NCI-H345 treated with DMSO at 0.1 percent for 48 hours (cell line): Measurements from ENCODE around the gene PTPRK.

Source experiments
- DNase-seq: peaks from one replicate; lab custom pipeline; 2025; ENCODE audit not compliant: unreplicated experiment; lab: John Stamatoyannopoulos, UW

The PTPRK gene

DNA sequence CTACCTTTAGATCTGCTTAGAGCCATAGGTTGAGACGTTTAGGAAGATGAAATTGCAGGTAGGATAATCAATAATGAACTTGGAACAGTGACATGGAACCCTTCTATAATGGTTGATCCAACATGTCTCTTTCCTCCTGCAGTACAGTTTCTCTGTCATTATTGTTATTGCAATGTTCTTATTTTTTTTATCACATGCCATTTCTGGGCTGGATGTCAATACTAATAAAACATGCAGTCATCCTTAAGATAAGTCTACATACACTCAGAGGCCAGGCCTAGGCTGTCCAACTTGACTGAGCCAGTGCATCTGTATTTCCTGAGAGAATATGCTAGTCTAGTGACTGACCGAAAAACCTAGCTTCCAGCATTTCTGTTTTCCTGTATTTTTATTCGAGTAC lies 544.3 kb downstream of the PTPRK start:
- DNase-seq = no peak

DNA sequence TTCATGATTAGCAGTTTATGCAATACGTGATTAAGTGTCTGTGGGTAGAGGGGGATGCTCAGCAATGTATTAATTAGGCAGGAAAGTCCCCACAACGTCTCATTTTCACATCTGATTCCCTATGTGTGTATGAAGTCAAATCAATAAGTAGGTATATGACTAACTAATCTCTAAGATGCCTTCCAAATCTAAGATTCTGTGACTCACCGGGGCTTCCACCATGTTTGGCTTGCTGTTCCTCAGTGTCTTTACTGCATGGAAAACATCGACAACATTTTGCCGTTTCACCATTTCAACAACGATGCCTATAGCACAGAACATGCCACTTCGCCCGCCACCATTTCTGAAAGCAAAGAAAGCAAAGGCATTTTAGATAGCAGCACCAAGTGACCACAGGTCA lies 547.6 kb downstream of the PTPRK start:
- no peak for DNase-seq

DNA sequence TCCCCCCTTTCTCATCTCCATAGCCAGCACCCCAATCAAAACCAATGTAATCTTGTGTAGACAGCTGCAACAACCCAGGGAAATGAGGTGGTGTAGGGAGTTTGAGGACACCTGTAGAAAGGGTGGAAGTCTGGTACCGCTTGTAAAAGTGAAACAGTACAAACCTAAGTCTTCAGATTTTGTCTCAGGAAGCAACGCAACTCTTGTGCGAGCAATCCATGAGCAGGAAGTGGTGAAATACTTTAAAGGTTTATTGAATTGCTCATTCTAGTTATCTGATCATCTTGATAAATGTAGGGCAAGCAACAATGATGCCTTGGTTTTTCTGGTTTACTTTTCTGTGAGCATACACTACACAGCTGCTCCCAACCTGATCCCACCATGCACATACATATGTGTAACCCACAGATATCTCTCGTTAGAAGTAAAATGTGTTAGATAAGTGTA lies 548.4 kb downstream of the PTPRK start:
- DNase-seq = no peak

DNA sequence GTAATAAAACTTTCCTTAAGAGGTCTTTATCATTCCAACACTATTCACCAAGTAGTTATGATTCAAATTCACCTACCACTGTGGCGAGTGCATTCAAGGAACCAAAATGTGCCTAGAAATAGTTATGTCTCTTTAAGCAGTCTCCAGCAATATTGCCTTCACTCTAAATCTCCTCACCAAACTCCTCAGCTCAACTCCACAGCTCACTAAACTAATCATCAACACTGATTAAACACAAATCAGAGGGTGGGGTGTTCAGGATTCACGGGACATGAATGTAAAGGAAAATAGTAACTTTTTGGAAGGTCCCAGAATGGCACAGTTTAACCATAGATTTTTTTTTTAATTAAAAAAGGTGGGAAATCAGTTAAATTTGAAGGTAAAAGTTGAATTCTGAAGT lies 549.0 kb downstream of the PTPRK start:
- DNase-seq = no peak

DNA sequence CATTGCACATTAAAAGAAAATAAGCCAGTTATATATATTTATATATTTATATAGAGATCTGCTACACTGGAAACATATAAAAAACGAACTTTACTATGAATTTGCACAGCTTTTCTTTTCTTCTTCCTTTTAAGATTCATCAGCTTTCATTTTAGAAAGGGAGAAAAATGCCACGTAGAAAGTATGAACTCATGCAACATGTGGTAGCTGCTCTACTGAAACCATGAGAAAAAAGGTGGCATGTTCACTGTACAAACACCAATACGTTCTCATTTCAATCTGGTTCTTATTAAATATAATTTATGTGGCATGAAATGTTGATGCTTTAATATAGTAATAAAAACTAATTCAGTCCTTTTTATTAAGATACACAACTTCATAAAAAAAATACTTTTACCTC lies 550.7 kb downstream of the PTPRK start:
- no peak for DNase-seq

DNA sequence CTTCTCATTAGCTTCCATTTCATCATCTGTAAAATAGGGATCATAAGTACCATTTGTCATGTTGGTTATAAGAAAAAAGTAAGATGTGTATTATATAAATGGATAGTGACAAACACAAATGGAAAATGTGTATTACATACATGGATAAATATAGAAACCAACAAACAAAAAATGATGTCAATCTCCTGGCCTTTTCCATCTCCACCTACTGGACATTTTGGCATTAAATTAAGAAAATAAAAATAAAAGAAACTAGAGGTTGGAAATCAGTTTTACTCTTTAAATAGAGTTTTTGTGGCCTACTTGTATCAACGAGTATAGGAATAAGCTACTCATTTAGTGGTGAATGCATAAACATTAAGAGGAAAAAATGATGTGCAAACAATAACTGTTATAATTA lies 552.0 kb downstream of the PTPRK start:
- no peak for DNase-seq

DNA sequence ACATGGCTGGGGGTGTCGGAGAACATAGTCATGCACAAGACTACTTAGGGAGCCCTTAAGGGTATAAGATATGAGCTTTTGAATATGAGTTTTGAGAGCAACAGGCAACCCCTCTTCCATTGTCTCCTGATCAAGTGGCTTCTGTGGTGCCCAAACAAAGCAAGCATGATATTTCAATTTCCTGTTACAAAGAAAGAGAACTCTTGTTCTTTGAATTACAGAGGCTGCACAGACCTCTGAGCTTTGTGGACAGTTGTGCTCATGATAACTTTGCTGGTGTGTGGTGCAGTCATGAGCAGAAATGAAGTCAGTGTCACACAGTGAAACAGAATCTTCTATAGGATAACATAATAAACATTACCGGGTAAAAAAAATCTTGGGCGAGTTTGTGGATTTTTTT lies 552.7 kb downstream of the PTPRK start:
- no peak for DNase-seq

DNA sequence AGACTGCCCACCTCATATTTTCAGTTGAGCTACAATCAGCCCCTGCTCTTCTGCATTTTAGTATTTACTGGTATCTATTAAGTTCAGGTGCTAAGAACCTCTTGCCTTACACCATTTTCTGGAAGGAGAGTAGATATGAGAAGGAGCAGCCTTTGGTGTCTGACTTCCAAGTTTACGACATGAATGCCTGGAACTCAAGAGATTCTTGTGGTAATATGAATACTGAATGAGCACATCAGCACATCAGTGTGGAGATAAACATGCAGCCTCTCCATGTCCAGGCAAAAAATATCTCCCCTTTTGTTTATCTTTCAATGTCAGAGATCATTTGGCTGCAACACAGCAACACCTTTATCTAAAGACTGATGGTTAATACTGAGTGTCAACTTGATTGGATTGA lies 553.8 kb downstream of the PTPRK start:
- no peak for DNase-seq

DNA sequence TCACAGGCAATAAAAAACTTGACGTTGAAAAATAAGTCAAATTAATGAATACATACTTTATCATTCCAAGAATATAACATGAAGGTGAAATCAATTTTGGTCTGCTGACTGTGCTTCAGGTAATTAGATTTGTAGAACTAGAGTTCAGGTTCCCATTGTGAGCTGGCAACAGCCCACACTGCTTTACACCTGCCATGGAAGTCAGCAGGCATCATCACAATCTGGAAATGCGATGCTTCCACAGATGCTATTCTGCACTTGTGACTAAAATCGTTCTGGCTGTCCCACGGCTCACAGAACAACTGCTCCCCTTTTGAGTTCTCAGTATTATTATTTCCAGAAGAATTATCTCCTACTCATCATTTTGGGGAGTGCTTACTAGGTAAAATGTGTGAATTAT lies 556.9 kb downstream of the PTPRK start:
- no peak for DNase-seq

DNA sequence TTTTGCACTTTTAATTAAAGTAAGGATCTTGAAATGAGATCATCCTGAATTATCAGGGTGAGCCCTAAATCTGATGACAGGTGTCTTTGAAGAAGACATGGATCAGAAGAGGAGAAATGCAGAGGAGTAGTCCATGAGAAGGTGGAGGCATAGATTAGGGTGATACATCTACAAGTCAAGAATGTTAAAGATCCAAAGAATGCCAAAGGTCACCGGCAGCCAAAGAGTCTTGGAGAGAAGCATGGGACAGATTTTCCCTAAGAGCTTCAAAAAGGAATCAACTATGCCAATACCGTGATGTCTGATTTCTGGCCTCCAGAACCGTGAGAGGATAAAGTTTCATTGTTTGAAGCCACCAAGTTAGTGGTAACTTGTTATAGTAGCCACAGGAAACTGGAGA lies 560.5 kb downstream of the PTPRK start:
- no peak for DNase-seq

DNA sequence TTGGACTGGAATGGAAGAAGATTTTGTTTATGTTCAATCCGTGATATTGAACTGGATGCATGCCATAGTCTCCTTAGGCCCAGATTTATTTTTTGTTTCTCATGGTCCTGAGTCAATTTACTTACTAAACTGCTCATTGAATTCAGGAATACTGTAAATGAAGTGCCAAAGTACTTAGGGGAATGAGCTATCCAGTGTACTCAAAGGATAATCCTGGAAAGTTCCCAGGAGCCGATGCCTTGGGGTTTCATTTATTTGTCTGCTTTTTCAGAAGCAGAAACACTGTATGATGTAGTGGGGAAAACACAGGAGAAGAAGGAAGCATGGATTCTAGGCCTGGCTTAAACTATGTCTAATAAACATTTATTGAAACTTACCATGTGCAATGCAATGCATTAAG lies 563.4 kb downstream of the PTPRK start:
- DNase-seq = no peak

DNA sequence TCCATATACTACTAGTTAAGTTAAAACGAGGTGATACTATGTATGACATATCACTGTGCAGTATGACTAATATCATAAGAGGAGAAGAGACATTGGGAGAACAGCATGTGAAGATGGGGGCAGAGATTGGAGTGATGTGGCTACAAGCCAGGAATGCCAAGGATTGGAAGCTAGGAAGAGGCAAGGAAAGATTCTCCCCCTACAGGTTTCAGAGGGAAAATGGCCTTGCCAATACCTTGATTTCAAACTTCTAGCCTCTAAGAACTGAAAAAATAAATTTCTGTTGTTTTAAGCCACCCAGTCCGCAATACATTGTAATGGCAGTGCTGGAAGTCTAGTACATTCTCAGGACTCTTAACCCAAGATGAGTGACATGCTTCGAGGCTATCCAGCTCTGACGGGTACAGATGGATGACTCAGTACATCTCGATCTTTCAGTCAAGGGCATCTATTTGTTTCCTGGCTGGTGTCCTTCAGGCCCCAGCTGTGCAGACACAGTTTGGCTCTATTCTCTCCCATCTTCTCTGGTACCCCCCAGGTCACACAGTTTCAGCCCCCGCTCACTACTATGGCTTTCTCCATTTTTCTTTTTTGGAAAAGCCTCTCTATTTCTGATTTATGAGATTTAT lies 564.0 kb downstream of the PTPRK start:
- DNase-seq = no peak

DNA sequence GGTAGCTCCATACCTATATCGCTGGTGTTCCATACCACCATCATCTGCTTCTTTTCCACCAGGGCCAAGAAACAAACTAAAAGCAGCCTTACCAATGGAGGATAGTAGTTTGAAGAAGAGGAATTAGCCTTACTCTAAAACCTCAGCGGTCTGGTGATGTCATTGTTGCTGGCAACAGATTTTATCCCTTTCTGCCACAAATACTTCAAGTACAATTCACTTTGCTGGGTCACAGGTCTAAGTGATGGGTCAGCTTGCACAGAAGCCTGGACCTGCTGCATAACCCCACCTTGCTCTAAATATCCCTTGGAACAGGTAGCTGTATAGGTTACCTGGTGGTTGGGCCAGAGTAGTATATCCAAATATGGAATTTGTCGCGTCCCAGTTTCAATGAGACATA lies 566.3 kb downstream of the PTPRK start:
- no peak for DNase-seq

DNA sequence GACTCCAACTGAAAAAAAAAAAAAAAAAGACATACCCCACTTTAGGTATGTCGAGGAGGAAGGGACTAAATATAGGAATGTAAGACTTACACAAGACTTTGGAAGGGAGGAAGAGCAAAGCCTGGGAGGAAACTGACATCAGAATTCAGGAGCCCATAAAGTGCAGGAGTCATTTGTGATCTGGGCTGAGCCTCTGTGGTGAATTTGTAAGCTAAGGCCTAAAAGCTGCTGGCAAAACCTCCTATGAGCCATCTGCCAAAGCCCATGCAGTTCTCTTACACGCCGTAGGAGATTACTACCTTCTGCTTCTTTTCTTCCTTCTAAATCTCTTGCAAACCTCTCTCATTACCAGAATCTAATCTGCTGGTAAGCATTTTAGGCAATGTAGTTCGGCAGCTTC lies 567.6 kb downstream of the PTPRK start:
- DNase-seq = no peak

DNA sequence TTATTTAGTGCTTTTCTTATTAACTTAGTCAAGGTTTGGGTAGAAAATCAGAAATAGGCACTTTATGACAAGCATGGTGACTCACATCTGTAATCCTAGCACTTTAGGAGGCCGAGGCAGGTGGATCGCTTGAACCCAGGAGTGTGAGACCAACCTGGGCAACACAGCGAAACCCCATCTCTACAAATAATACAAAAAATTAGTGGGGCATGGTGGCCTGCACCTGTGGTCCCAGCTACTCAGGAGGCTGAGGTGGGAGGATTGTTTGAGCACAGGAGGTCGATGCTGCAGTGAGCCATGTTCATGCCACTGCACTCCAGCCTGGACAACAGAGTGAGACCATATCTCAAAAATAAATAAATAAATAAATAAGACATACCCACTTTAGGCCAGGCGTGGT lies 568.2 kb downstream of the PTPRK start:
- no peak for DNase-seq

DNA sequence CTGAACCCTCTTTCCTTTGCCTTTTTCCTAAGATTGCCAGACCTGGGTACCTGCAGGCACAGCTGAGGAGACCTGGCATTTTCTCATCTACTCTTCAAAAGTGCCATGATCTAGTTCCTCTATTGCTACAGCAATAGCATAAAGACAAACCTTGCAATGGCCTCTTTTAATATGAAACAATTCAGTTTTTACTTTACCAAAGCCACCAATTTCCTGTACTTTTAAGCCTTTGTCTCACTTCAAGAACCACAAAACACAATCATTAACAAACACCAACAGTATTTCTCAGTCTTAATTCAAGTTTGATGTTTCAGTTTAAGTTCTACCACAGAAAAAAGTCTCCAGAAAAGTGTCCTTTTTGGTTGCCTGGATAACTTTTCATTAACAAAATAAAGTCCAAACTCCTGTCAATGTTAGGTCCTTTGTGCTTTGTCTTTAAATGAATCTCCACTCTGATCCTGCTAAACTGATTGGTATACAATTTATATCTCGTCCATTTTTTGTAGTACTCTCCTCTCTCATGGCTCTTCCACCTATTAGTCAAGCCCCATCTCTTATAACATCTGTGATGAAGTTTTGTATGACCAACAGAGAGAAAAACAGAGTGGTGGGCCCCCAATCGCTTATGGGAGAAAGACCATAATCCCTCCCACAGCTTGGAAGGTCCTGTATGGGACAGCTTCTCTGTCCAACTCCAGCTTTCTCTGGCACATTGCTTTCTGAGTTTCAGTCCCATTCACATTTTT lies 569.1 kb downstream of the PTPRK start:
- DNase-seq = no peak

DNA sequence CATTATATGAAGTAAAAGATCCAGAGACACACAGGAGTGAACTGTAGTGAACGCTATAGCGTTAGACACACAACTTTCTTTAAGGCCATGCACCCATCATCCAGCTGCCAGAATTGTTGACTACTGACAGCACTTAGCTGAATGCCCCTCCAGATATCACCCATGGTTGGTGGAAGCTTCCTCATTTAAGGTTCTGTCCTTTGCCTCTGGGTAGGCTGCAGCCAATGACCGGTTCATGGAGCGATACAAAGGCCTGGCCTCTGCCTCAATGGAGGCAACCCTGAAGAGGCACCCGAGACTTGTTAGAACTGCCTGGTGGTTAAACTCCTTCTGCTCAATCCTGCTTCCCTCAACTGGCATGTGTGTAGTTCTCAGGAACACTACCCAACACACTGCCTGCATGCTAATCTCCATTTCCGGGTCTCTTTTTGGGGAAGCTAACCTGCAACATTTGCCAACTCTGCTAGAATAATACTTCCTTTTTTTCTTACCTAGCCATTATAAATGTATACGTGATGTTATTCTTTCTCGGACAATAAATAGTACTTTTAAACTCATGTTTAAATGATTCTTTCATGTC lies 569.7 kb downstream of the PTPRK start:
- no peak for DNase-seq

DNA sequence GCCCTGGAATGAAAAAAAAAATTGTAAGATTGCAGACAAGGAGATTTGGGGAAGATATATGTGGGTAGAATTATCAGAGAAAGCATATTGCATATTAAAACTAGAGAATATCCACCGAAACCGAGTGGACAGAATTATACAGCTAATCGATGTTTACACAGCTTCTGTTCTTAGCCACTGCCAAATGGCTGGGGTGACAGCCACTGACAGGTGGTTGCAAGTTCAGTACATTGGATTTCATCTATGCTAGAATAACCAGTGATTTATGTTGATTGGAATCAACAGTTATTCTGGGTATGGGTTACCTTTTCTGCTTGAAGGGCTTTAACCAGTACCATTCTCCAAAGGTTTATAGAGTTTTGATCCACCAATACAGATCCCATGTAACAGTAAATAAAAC lies 571.1 kb downstream of the PTPRK start:
- DNase-seq = no peak

DNA sequence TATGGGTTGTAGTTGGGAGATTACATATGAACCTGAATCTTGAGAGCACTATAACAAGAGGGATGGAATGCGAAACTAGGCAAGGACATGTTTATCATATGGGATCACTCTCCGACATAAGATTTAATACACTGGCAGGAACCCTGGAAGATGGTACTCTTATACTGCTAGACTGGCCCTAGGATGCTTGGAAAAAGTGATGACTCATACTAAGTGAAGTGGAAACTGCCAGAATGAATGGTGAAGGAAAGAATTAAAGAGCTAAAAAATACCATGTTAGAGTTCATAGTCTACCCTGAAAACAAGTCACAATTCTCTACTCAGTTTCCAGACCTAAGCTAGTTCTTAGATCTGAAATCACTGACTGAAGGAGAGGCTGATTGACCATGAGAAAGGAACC lies 574.0 kb downstream of the PTPRK start:
- DNase-seq = no peak

DNA sequence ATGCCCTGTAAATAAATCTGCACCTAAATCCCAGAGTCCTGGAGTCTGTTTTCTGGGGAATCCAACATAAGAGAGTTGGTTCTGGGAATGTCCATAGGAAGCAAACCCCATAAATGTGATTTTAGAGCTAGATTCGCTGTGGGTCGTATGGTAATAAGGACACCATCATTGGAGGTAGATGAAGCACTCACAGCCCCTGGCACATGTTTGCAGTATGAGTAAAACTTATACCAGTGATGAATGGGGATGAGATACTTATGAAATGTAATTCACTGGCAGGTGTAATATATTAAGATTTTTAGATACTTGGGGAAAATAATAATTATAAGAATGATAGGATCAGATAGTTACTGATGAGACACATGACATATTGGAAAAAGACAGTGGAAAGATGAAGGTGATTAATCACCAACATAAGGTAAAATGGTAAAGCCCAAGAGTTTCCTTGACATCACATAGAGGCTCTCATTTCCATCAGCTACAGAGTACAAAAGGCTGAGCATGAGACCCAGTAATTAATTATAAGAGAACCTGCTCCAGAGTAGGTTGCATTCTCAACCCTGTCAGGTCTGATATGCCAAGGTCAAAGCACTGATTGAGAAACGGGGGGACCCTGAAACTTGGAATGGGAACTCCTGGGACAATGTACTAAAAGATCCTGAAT lies 574.8 kb downstream of the PTPRK start:
- no peak for DNase-seq

DNA sequence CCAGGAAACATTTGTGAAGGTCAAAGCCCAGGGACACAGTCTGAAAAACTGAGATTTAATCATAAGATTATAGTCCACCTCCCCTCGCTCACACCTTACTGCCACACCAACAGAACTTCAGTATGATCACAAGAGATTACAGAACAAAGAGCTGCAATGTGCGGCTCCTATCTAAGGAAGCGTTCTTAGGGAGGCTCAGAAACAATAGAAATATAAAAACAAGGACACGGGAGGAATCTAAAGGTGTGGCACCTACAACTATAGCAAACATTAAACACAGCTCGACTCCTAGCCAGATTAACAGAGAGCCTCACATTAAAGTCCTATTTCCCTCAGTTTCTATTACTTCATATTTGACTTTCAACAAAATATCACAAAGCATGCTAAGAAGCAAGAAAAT lies 579.2 kb downstream of the PTPRK start:
- DNase-seq = no peak

DNA sequence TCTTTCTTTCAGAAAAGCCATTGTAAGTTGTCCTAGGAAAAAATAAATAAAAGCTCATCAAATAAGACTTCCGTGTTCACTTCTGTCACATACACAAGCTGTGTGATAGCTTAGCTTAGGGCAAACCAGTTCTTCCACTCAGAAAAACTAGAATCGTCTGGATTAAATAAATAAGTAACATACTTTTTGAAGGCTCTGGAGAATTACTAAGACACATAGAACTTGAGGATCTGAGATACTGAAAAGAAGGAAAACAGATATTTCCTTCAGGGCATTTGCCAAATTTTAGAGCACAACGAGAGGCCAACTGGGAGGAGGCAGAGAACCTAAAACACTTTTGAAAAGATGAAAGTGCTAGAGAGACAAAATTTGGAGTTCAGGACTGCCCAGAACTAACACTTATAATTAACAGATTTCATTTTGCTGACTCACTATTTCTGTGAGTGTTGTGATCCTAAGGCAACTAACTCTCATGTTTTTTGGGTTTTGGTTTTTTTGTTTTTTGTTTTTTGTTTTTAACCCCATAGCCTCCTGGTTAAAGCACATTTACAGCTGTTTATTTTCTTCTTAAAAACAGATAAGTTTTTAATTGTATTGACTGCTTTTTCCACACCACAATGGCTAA lies 580.8 kb downstream of the PTPRK start:
- DNase-seq = no peak
